NCI-H1092 treated with DMSO at 0.1 percent for 48 hours (cell line): Measurements from ENCODE around the gene SMPD3.
A peak's percentile ranks its signal among the peaks of the same experiment; 100 is the strongest.

ENCODE experiments used
- DNase-seq: peaks from one replicate; lab custom pipeline; 2025; lab: John Stamatoyannopoulos, UW

The SMPD3 gene

GRCh38 chr16:68369697-68370580 is 78.4 kb downstream of the SMPD3 start:
- no peak for DNase-seq

DNA sequence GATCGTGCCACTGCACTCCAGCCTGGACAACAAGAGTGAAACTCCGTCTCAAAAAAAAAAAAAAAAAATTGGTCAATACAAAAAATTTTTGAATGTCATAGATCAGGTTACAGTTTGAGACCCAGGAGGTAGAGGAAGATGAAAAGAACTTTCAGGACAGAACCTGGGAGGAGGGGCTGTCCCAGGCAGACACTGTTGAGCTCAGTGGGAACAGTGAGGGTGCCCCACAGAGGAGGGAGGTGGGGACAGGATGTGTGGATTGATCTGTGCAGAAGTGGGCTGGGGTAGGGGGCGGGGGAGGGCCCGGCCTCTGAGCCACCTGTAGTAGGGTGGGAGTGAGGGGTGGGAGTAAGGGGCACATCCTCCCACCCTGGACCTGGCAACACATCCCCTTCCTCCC is 79.1 kb downstream of the SMPD3 start:
- no peak for DNase-seq

DNA sequence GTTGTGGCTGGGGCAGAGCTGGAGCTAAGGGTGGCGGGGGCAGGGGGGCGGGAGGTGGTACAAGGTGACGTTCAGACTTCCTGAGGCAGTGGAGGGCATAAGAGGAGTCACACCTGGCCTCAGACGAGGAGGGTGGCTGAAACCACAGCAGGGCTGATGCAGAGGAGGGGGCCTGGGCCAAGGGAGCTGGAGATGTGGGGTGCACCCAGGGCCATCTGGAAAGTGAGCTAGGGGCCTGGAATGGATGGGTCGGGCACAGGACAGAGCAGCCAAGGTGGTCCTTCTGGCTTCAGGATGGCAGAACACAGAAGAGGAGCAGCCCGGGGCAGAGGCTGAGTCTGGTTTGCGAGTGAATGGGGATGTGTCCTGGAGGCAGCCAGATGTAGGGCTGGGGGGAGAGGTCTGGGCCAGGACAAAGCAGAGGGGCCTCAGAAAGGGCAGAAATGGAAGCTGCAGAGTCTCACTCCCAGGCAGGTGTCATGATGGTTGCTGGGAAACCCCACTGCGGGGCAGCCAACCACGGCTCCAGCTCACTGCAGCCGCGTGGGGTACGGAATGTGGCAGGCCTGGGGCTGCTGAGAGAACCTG is 79.9 kb downstream of the SMPD3 start:
- DNase-seq, result no peak

GRCh38 chr16:68367891-68368290 is 80.4 kb downstream of the SMPD3 start:
- DNase-seq, result no peak

GRCh38 chr16:68367440-68367839 is 80.9 kb downstream of the SMPD3 start:
- DNase-seq, result no peak

- peak; percentile 59 for DNase-seq
Observed at GRCh38 chr16:68367030-68367429, 81.3 kb downstream of the SMPD3 start.

GRCh38 chr16:68366062-68366461 is 82.2 kb downstream of the SMPD3 start:
- DNase-seq, result no peak

DNA sequence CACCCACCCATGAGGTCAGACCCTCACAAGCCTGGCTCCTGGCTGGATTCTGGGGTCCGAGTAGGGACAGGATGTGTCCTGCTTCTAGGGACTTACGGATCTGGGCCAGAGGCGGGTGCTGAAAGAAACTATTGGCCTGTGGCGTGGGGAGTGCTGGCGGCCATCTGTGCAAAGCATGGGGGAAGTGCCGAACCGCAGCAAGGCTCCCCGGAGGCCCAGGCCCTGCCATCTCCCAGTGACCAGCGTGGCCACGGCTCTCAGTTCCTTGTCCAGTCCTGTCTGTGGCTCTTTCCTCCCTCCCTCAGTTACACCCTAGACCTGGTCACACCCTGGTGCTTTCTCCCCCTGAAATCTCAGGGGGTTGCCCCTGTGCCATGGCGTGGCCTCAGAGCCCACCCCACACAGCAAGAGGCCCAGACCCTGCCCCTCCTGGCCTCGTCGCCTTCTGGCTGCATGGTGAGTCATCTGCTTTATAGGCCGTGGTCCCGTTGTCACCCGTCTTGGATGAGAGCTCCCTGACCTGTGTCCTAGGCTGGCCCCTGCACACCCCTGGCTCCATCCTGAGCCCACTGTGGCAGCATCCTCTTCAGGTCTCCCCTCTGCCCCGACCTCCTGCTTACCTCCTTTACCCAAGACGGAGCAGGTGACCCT is 83.0 kb downstream of the SMPD3 start:
- no peak for DNase-seq

DNA sequence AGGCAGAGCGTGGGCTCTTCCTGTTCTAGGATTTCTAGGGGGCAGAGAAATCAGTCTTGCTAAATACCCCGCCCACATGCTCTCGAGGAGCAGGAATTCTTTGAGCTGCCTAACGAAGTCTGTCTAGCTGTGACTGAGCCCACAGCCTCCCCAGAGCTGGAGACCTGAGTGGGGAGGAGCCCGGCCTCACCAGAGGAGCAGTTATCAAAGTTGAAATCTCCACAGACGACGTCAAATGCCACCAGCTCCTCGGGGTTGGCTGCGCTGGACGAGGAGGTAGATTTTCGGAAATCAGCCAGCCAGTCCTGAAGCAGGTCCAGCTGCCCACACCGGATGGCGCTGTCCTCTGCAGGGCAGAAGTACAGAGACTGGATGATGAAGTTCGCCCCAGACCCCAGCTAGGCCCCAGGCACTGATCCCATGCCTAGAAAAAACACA is 83.7 kb downstream of the SMPD3 start:
- no peak for DNase-seq

DNA sequence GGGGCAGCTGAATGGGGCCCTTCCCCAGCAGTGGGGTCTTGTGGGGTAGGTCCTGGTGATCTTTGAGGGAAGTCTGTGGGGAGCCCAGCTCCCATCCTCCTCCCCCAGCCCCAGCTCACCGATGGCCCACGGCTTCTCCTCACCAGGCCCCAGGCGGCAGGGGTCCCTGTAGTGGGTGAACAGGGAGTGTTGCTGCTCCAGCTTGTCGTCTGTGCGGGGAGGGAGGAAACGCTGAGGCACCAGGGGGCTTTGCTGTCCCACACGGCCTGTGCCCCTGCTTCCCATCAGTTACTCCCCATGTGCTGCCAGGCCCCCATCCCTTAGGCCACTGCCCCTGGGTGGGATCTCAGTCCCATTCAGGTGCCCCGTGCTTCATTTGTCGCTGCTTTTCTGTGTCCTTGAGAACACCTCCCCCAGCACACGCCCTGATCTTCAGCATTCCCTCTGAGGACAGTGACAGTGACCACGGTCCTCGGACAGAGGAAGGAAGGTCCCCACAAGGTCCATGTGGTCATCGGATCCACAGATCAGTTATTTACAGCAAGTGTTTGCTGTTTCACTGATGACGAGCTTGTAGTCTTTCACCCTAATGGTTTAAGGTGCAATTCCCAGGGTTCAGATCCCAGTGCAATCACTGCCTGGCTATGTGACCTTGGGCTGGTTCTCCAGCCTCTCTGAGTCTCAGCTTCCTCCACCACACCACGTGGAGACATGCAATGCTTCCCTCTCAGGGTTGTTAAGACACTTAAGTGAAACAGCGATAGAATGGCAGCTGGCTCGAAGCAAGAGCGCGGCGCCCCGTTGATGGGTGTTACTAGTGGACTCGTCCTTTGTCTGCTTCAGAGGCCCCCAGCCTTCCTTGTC is 84.4 kb downstream of the SMPD3 start:
- no peak for DNase-seq

- no peak for DNase-seq
Observed at GRCh38 chr16:68362947-68363657, 85.2 kb downstream of the SMPD3 start.

DNA sequence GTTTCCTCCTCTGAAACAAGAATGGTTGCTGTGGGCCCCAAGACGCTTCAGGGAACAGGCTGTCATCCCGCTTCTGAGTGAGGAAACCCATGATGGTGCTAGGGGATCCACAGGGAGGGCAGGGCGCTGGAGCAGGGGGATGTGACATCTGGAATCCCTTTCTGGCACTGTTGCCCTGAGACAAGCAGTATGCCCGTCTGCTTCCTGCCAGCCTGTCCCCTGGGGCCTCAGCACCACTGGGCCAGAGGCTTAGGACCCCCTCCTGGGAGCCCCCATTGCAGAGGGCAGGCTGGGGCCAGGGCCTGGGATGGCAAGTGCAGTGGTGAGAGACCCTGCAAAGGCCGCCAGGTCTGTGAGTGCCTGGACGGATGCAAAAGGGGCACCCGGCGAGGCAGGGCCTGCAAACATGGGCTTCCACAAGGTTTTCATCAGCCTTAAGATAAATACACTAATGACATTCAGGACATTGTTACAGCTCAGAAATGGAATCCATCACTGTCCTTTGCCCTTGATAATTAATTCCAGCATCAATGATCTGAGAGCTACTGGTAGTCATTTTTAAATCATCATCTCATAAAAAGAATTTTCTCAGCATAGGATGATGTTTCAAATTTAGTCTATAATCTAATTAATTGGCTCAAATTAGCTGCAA is 85.9 kb downstream of the SMPD3 start:
- DNase-seq, result no peak

- DNase-seq, result no peak
Observed at GRCh38 chr16:68361485-68361884, 86.8 kb downstream of the SMPD3 start.

- DNase-seq, result no peak
Observed at GRCh38 chr16:68360956-68361355, 87.4 kb downstream of the SMPD3 start.

DNA sequence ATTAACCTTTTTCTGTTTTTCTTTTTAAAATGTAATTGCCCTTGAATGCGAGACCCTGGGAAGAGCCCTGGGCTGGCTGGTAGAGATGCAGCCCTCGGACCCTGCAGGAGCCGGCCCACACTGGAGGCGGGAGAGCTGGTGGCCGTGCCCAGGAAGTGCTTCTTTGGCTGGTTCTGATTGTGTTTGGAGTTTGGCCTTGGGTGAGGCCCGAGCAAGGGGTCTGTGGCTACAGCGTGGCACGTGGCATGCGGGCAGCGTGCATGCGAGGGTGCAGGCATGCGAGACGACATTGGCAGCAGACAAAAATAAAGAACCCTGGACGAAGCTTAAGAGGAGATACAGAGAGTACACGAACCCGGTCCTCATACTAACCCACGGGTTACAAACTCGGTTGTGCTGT is 87.8 kb downstream of the SMPD3 start:
- DNase-seq, result no peak

- DNase-seq, result no peak
Observed at GRCh38 chr16:68359398-68360191, 88.7 kb downstream of the SMPD3 start.

DNA sequence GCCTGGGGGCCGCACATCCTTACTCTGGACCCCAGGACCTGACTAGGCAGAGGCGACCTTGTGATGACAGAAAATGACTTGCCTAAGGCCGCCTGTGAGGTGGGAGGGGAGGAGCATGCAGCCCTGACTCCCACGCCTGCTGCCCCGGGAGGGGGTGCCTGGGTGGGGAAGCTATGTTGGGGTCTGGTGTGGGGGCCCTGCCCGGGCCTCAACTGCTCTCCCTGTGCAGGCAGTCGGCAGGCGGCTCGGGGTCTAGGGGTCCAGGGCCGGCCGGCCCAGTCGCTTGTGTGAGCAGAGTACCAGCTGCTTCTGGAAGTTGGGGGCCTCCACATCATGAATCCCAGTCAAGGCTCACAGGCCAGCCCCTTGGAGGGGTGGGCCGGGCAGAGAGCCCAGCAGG is 89.4 kb downstream of the SMPD3 start:
- no peak for DNase-seq

DNA sequence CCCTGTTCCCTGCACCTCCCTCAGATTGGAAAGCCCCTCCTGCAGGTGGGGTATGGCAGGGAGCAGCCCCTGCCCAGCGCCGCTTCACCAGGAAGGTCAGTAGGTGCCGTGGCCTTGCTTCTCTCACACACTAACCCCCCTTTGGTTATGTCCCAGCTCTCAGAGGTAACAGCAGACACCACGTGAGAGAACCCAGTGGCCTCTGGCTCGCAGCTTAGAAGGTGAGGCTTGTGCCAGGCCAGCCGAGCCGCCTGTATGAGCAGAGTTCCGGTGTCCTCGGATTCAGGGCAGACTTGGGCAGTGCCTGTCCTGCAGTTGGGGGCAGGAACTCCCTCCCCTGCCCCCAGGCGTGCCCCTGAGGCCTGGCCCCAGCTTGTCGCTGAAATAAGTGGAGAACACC is 90.4 kb downstream of the SMPD3 start:
- DNase-seq, result no peak

GRCh38 chr16:68357521-68357922 is 90.8 kb downstream of the SMPD3 start:
- no peak for DNase-seq

- no peak for DNase-seq
Observed at GRCh38 chr16:68356919-68357286, 91.4 kb downstream of the SMPD3 start.
